ENCODE results near the gene HOMER2.

- no peak for TF ChIP-seq POLR2A (IDR thresholded peaks at IDR 0.05; ENCODE audit: low read length)
- TF ChIP-seq GATA1 (IDR thresholded peaks at IDR 0.05; ENCODE audit: low read depth, low read length): no peak
These were observed 100.5 kb downstream of the HOMER2 start for GRCh38 chr15:82851981-82852511.
